Measurements from ENCODE around the gene VTN.
A peak's percentile ranks its signal among the peaks of the same experiment; 100 is the strongest.

VTN gene

GRCh38 chr17:28394337-28395116 lies 24.4 kb upstream of the VTN start:
- Histone ChIP-seq H3K27me3 (ENCODE audit: control insufficient read depth, insufficient read depth, low read length) (peaks cover 6% of the 10 kb centered on the region), H3K36me3 (ENCODE audit: control insufficient read depth, insufficient read depth, low read length) (peaks cover 8% of the 10 kb centered on the region; the same call in 1 of the 2 replicates), H3K9me3 (ENCODE audit: control insufficient read depth, insufficient read depth, low read depth, low read length) (no peaks in the 10 kb centered on the region), H3K9ac (ENCODE audit: low read length) (no peak overlapping the region), H3K4me3 (ENCODE audit: low read depth, low read length) (no peak overlapping the region), H3K4me1 (ENCODE audit: control insufficient read depth, insufficient read depth, low read length) (peaks cover 23% of the 10 kb centered on the region), H3K27ac (ENCODE audit: low read depth, low read length) (no peak overlapping the region; the same call in 1 of the 2 replicates)

GRCh38 chr17:28392491-28392890 lies 22.4 kb upstream of the VTN start:
- H3K36me3 ChIP-seq (ENCODE audit: control insufficient read depth, insufficient read depth, low read length), result no peaks in the 10 kb centered on the region; the same call in 1 of the 2 replicates
- H3K9ac ChIP-seq (ENCODE audit: low read length), result no peak overlapping the region
- no peak overlapping the region for H3K27ac ChIP-seq (ENCODE audit: low read depth, low read length)
- H3K9me3 ChIP-seq (ENCODE audit: control insufficient read depth, insufficient read depth, low read depth, low read length), result no peaks in the 10 kb centered on the region
- H3K4me1 ChIP-seq (ENCODE audit: control insufficient read depth, insufficient read depth, low read length), result peaks cover 23% of the 10 kb centered on the region
- H3K4me3 ChIP-seq (ENCODE audit: low read depth, low read length), result no peak overlapping the region
- no peaks in the 10 kb centered on the region; the same call in 1 of the 2 replicates for H3K27me3 ChIP-seq (ENCODE audit: control insufficient read depth, insufficient read depth, low read length)

- Histone ChIP-seq H3K4me3 (ENCODE audit: low read depth, low read length) (no peak overlapping the region), H3K36me3 (ENCODE audit: control insufficient read depth, insufficient read depth, low read length) (no peaks in the 10 kb centered on the region; the same call in 1 of the 2 replicates), H3K27me3 (ENCODE audit: control insufficient read depth, insufficient read depth, low read length) (peaks cover 5% of the 10 kb centered on the region), H3K9me3 (ENCODE audit: control insufficient read depth, insufficient read depth, low read depth, low read length) (no peaks in the 10 kb centered on the region), H3K27ac (ENCODE audit: low read depth, low read length) (no peak overlapping the region), H3K4me1 (ENCODE audit: control insufficient read depth, insufficient read depth, low read length) (peaks cover 16% of the 10 kb centered on the region), H3K9ac (ENCODE audit: low read length) (no peak overlapping the region)
Observed at GRCh38 chr17:28391401-28391800, 21.3 kb upstream of the VTN start.

GRCh38 chr17:28390984-28391383 lies 20.9 kb upstream of the VTN start:
- Histone ChIP-seq H3K9ac (ENCODE audit: low read length) (no peak overlapping the region), H3K4me3 (ENCODE audit: low read depth, low read length) (no peak overlapping the region), H3K27ac (ENCODE audit: low read depth, low read length) (no peak overlapping the region), H3K9me3 (ENCODE audit: control insufficient read depth, insufficient read depth, low read depth, low read length) (no peaks in the 10 kb centered on the region), H3K4me1 (ENCODE audit: control insufficient read depth, insufficient read depth, low read length) (peaks cover 12% of the 10 kb centered on the region), H3K36me3 (ENCODE audit: control insufficient read depth, insufficient read depth, low read length) (no peaks in the 10 kb centered on the region; the same call in 1 of the 2 replicates), H3K27me3 (ENCODE audit: control insufficient read depth, insufficient read depth, low read length) (peaks cover 10% of the 10 kb centered on the region)

- Histone ChIP-seq H3K9me3 (ENCODE audit: control insufficient read depth, insufficient read depth, low read depth, low read length) (no peaks in the 10 kb centered on the region), H3K4me3 (ENCODE audit: low read depth, low read length) (no peak overlapping the region), H3K27me3 (ENCODE audit: control insufficient read depth, insufficient read depth, low read length) (peaks cover 14% of the 10 kb centered on the region), H3K4me1 (ENCODE audit: control insufficient read depth, insufficient read depth, low read length) (peaks cover 8% of the 10 kb centered on the region), H3K9ac (ENCODE audit: low read length) (no peak overlapping the region), H3K36me3 (ENCODE audit: control insufficient read depth, insufficient read depth, low read length) (no peaks in the 10 kb centered on the region; the same call in 1 of the 2 replicates), H3K27ac (ENCODE audit: low read depth, low read length) (no peak overlapping the region)
Observed at GRCh38 chr17:28390563-28390962, 20.5 kb upstream of the VTN start.

GRCh38 chr17:28390141-28390540 lies 20.0 kb upstream of the VTN start:
- H3K4me3 ChIP-seq (ENCODE audit: low read depth, low read length), result no peak overlapping the region
- H3K27me3 ChIP-seq (ENCODE audit: control insufficient read depth, insufficient read depth, low read length), result peaks cover 18% of the 10 kb centered on the region
- H3K9me3 ChIP-seq (ENCODE audit: control insufficient read depth, insufficient read depth, low read depth, low read length), result no peaks in the 10 kb centered on the region
- H3K27ac ChIP-seq (ENCODE audit: low read depth, low read length), result no peak overlapping the region
- peaks cover 9% of the 10 kb centered on the region for H3K4me1 ChIP-seq (ENCODE audit: control insufficient read depth, insufficient read depth, low read length)
- no peak overlapping the region for H3K9ac ChIP-seq (ENCODE audit: low read length)
- H3K36me3 ChIP-seq (ENCODE audit: control insufficient read depth, insufficient read depth, low read length), result no peaks in the 10 kb centered on the region; the same call in 1 of the 2 replicates

GRCh38 chr17:28388106-28388505 lies 18.0 kb upstream of the VTN start:
- Histone ChIP-seq H3K9me3 (ENCODE audit: control insufficient read depth, insufficient read depth, low read depth, low read length) (no peaks in the 10 kb centered on the region), H3K4me1 (ENCODE audit: control insufficient read depth, insufficient read depth, low read length) (peaks cover 8% of the 10 kb centered on the region; the same call in 1 of the 2 replicates), H3K9ac (ENCODE audit: low read length) (no peak overlapping the region), H3K27ac (ENCODE audit: low read depth, low read length) (no peak overlapping the region), H3K4me3 (ENCODE audit: low read depth, low read length) (no peak overlapping the region), H3K36me3 (ENCODE audit: control insufficient read depth, insufficient read depth, low read length) (no peaks in the 10 kb centered on the region; the same call in 1 of the 2 replicates), H3K27me3 (ENCODE audit: control insufficient read depth, insufficient read depth, low read length) (peaks cover 38% of the 10 kb centered on the region)

- peaks cover 56% of the 10 kb centered on the region for H3K27me3 ChIP-seq (ENCODE audit: control insufficient read depth, insufficient read depth, low read length)
- no peak overlapping the region for H3K9ac ChIP-seq (ENCODE audit: low read length)
- H3K4me1 ChIP-seq (ENCODE audit: control insufficient read depth, insufficient read depth, low read length), result peaks cover 3% of the 10 kb centered on the region; the same call in 1 of the 2 replicates
- H3K4me3 ChIP-seq (ENCODE audit: low read depth, low read length), result no peak overlapping the region
- H3K27ac ChIP-seq (ENCODE audit: low read depth, low read length), result no peak overlapping the region
- no peaks in the 10 kb centered on the region for H3K9me3 ChIP-seq (ENCODE audit: control insufficient read depth, insufficient read depth, low read depth, low read length)
- no peaks in the 10 kb centered on the region; the same call in 1 of the 2 replicates for H3K36me3 ChIP-seq (ENCODE audit: control insufficient read depth, insufficient read depth, low read length)
Observed at GRCh38 chr17:28386391-28386790, 16.3 kb upstream of the VTN start.

GRCh38 chr17:28385406-28385805 lies 15.3 kb upstream of the VTN start:
- Histone ChIP-seq H3K36me3 (ENCODE audit: control insufficient read depth, insufficient read depth, low read length) (no peaks in the 10 kb centered on the region; the same call in 1 of the 2 replicates), H3K9ac (ENCODE audit: low read length) (no peak overlapping the region), H3K9me3 (ENCODE audit: control insufficient read depth, insufficient read depth, low read depth, low read length) (no peaks in the 10 kb centered on the region), H3K27ac (ENCODE audit: low read depth, low read length) (no peak overlapping the region), H3K4me3 (ENCODE audit: low read depth, low read length) (peak overlapping the region; percentile 69), H3K27me3 (ENCODE audit: control insufficient read depth, insufficient read depth, low read length) (peaks cover 65% of the 10 kb centered on the region), H3K4me1 (ENCODE audit: control insufficient read depth, insufficient read depth, low read length) (peaks cover 3% of the 10 kb centered on the region; the same call in 1 of the 2 replicates)

- H3K4me3 ChIP-seq (ENCODE audit: low read depth, low read length), result peak overlapping the region; percentile 69
- peaks cover 69% of the 10 kb centered on the region for H3K27me3 ChIP-seq (ENCODE audit: control insufficient read depth, insufficient read depth, low read length)
- H3K9ac ChIP-seq (ENCODE audit: low read length), result no peak overlapping the region
- H3K4me1 ChIP-seq (ENCODE audit: control insufficient read depth, insufficient read depth, low read length), result peaks cover 3% of the 10 kb centered on the region; the same call in 1 of the 2 replicates
- no peak overlapping the region for H3K27ac ChIP-seq (ENCODE audit: low read depth, low read length)
- H3K9me3 ChIP-seq (ENCODE audit: control insufficient read depth, insufficient read depth, low read depth, low read length), result no peaks in the 10 kb centered on the region
- no peaks in the 10 kb centered on the region; the same call in 1 of the 2 replicates for H3K36me3 ChIP-seq (ENCODE audit: control insufficient read depth, insufficient read depth, low read length)
Observed at GRCh38 chr17:28385037-28385400, 14.9 kb upstream of the VTN start.

- Histone ChIP-seq H3K36me3 (ENCODE audit: control insufficient read depth, insufficient read depth, low read length) (no peaks in the 10 kb centered on the region; the same call in 1 of the 2 replicates), H3K27me3 (ENCODE audit: control insufficient read depth, insufficient read depth, low read length) (peaks cover 75% of the 10 kb centered on the region), H3K27ac (ENCODE audit: low read depth, low read length) (no peak overlapping the region), H3K9ac (ENCODE audit: low read length) (peak overlapping the region; percentile 40), H3K4me1 (ENCODE audit: control insufficient read depth, insufficient read depth, low read length) (peaks cover 3% of the 10 kb centered on the region; the same call in 1 of the 2 replicates), H3K9me3 (ENCODE audit: control insufficient read depth, insufficient read depth, low read depth, low read length) (no peaks in the 10 kb centered on the region), H3K4me3 (ENCODE audit: low read depth, low read length) (peak overlapping the region; percentile 69)
Observed at GRCh38 chr17:28384281-28385036, 14.4 kb upstream of the VTN start.

Measured in HUES6 (cell line).